GM21447 (cell line): Measurements from ENCODE around the gene ASIC4.

Source experiments
- ATAC-seq: cut with Tn5 transposase; IDR thresholded peaks from one replicate; pipeline ENCODE4 v1.9.1; 2021; ENCODE audit not compliant: unreplicated experiment

The ASIC4 gene

GRCh38 chr2:219531639-219532377 is 17.5 kb downstream of the ASIC4 start:
- ATAC-seq: no peak

- no peak for ATAC-seq
These were observed 18.0 kb downstream of the ASIC4 start for GRCh38 chr2:219532378-219532649.

- no peak for ATAC-seq
These were observed 19.8 kb downstream of the ASIC4 start for GRCh38 chr2:219533930-219534661.

- ATAC-seq: no peak
These were observed 22.1 kb downstream of the ASIC4 start for GRCh38 chr2:219536425-219536824.

- no peak for ATAC-seq
These were observed 22.7 kb downstream of the ASIC4 start for GRCh38 chr2:219536967-219537366.

- no peak for ATAC-seq
These were observed 23.6 kb downstream of the ASIC4 start for GRCh38 chr2:219537657-219538488.

- ATAC-seq: no peak
These were observed 24.2 kb downstream of the ASIC4 start for GRCh38 chr2:219538504-219538951.

- no peak for ATAC-seq
These were observed 24.9 kb downstream of the ASIC4 start for GRCh38 chr2:219538956-219539788.

GRCh38 chr2:219539926-219540678 is 25.8 kb downstream of the ASIC4 start:
- no peak for ATAC-seq

GRCh38 chr2:219540784-219541504 is 26.7 kb downstream of the ASIC4 start:
- ATAC-seq: no peak

- peak; percentile 48 for ATAC-seq
These were observed 27.4 kb downstream of the ASIC4 start for GRCh38 chr2:219541611-219542180.

- ATAC-seq: peak; percentile 32
These were observed 28.8 kb downstream of the ASIC4 start for GRCh38 chr2:219542931-219543595.

GRCh38 chr2:219543596-219544358 is 29.5 kb downstream of the ASIC4 start, which contains the start of the genes CHPF and TMEM198:
Gene CHPF (minus strand): TSS chr2:219543809. CDS start chr2:219543538, 271 bp downstream.
Gene TMEM198 (plus strand): TSS chr2:219544028. CDS start chr2:219544728, 700 bp downstream.
- peak; percentile 65 for ATAC-seq

- ATAC-seq: no peak
These were observed 30.3 kb downstream of the ASIC4 start for GRCh38 chr2:219544567-219544966.

GRCh38 chr2:219545295-219545942 is 31.1 kb downstream of the ASIC4 start:
- ATAC-seq: no peak

- ATAC-seq: no peak
These were observed 31.7 kb downstream of the ASIC4 start for GRCh38 chr2:219545943-219546352.

- ATAC-seq: no peak
These were observed 33.3 kb downstream of the ASIC4 start for GRCh38 chr2:219547621-219548020.
